ENCODE results near the gene CHCHD2. TPM values are rescaled to one million over a fixed set of nuclear protein-coding genes. Genes with fewer than 3 reads are reported as not detected.
"Not testable (repeated sequence)": the region's sequence is repeated elsewhere in the genome, so short reads cannot be mapped to it uniquely, and the experiment has no call there.

CHCHD2 gene, protein sequence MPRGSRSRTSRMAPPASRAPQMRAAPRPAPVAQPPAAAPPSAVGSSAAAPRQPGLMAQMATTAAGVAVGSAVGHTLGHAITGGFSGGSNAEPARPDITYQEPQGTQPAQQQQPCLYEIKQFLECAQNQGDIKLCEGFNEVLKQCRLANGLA
- 228 and 237 TPM in 2 replicates for total RNA-seq
- long read RNA-seq, transcript CHCHD2-201 (4 exons, 901 nt): major isoform, 181 of 187 reads
- long read RNA-seq, partial matches to known transcripts: 2 of 187 reads
- long read RNA-seq, other reads (novel, unspliced or antisense): 3 of 187 reads

DNA sequence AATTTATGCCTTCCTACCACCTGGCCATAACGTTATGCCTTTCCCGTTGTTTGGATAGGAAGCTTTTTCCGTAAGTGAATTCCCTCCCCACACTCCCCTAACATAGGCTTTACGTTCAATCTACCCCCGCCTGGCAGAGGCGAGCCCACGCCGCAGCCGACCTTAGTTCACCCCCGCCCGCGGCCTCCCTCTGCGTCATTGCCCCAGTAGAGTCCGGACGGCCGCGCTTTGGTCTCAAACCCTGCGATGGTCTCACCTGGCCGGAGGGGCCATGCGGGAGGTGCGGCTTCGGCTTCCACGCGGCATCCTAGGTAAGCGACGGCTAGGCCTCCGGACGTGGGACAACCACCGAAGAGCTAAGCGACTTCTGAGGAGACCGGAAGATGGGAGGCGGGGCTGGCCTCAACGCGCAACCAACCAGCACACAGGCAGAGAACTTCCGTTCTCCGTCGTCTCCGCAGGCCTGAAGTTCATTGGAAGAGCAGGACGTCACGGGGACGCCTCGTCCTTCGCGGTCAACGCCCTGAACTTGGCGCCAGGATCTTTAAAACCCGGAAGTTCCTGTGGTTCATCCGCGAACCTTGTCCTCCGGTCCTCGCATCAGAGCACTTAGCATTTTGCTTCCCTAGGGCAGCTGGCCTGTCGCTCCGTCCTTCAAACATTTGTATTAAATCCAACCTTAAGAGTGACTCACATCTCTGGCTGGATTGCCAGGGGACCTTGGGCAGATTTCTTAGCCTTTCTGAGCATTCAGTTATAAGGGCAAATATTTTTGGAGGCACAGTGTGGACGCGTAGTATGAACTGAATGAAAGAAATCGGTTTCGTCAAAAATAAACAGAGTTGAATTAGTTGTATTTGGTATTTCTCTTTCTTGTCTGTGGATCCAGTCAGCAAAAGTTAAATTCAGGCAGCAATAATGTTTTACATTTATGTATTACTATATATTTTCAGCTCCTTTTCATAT, at the start of gene CHCHD2:
Gene CHCHD2 (minus strand): TSS at position 369 of the 966 bp plus-strand sequence. CDS start 63 bp downstream, at position 306.
- peaks cover 23% of the 10 kb centered on the region for H3K4me1 Mint-ChIP-seq (ENCODE audit: unreplicated experiment)
- no peaks in the 10 kb centered on the region for H3K9me3 Mint-ChIP-seq (ENCODE audit: unreplicated experiment)
- DNase-seq (ENCODE audit: extremely low spot score, unreplicated experiment): peak; percentile 97
- peak within 1 kb of the TSS; percentile 96 for H3K4me3 Mint-ChIP-seq (ENCODE audit: unreplicated experiment)
- TF ChIP-seq, protein P1, sequence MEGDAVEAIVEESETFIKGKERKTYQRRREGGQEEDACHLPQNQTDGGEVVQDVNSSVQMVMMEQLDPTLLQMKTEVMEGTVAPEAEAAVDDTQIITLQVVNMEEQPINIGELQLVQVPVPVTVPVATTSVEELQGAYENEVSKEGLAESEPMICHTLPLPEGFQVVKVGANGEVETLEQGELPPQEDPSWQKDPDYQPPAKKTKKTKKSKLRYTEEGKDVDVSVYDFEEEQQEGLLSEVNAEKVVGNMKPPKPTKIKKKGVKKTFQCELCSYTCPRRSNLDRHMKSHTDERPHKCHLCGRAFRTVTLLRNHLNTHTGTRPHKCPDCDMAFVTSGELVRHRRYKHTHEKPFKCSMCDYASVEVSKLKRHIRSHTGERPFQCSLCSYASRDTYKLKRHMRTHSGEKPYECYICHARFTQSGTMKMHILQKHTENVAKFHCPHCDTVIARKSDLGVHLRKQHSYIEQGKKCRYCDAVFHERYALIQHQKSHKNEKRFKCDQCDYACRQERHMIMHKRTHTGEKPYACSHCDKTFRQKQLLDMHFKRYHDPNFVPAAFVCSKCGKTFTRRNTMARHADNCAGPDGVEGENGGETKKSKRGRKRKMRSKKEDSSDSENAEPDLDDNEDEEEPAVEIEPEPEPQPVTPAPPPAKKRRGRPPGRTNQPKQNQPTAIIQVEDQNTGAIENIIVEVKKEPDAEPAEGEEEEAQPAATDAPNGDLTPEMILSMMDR (IDR thresholded peaks at IDR 0.05): no peak
- peaks cover 10% of the 10 kb centered on the region for H3K36me3 Mint-ChIP-seq (ENCODE audit: unreplicated experiment)
- H3K27ac Mint-ChIP-seq (ENCODE audit: unreplicated experiment): peak within 1 kb of the TSS; percentile 98
- peaks cover 5% of the 10 kb centered on the region for H3K27me3 Mint-ChIP-seq (ENCODE audit: unreplicated experiment)

DNA sequence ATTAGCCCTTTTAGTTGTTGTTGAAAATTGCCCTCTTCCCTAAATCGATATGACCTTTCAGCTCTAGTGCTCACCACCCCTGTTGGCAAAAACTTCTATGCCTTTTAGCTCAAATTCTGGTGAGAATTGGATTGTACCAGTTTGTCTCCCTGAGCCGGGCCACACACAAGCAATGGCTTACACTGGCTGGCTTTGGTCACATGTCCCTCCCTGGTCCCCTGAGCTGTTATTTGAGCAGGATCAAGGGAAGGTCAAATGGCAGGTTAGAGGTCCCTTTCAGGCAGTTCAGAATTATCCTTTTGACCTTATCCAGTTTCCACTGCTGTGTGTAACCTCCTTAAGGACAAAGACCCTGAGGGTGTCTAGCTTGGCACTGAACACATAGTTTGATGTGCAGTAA, 24.8 kb upstream of the CHCHD2 start:
- H3K4me1 Mint-ChIP-seq (ENCODE audit: unreplicated experiment); H3K27me3 Mint-ChIP-seq (ENCODE audit: unreplicated experiment): not testable (repeated sequence)

DNA sequence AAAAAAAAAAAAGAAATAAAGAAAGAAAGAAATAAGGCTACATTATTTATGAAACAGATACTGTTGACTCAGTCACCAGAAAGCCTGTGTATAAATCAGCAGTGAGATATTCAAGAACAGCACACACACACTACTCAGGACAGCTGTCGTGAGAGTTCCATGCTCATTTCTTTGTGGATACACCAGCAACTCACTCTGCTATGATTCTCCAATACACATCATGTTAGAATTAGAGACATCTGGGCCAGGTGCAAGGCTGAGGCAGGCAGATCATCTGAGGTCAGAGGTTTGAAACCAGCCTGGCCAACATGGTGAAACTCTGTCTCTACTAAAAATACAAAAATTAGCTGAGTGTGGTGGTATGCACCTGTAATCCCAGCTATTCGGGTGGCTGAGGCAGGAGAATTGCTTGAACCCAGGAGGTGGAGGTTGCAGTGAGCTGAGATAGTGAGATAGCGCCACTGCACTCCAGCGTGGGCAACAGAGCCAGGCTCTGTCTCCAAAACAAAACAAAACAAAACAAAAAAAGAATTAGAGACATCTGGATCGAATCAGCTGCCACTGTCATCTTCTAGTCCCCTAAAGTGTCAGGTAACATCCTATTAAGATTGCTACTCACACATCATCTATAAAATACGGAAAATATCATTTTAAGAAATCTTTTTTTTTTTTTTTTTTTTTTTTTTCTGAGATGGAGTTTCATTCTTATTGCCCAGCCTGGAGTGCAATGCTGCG, 21.1 kb upstream of the CHCHD2 start:
- H3K27me3 Mint-ChIP-seq (ENCODE audit: unreplicated experiment): no peaks in the 10 kb centered on the region
- no peak overlapping the region for H3K27ac Mint-ChIP-seq (ENCODE audit: unreplicated experiment)
- TF ChIP-seq, protein P1 (IDR thresholded peaks at IDR 0.05): no peak
- DNase-seq (ENCODE audit: extremely low spot score, unreplicated experiment): no peak
- no peaks in the 10 kb centered on the region for H3K9me3 Mint-ChIP-seq (ENCODE audit: unreplicated experiment)
- H3K4me3 Mint-ChIP-seq (ENCODE audit: unreplicated experiment): no peak overlapping the region
- no peaks in the 10 kb centered on the region for H3K4me1 Mint-ChIP-seq (ENCODE audit: unreplicated experiment)
- H3K36me3 Mint-ChIP-seq (ENCODE audit: unreplicated experiment): no peaks in the 10 kb centered on the region

More for the DNA sequence above, 24.8 kb upstream of the CHCHD2 start:
- not testable (repeated sequence) for H3K27ac Mint-ChIP-seq (ENCODE audit: unreplicated experiment); H3K36me3 Mint-ChIP-seq (ENCODE audit: unreplicated experiment); H3K9me3 Mint-ChIP-seq (ENCODE audit: unreplicated experiment); H3K4me3 Mint-ChIP-seq (ENCODE audit: unreplicated experiment); DNase-seq (ENCODE audit: extremely low spot score, unreplicated experiment)

DNA sequence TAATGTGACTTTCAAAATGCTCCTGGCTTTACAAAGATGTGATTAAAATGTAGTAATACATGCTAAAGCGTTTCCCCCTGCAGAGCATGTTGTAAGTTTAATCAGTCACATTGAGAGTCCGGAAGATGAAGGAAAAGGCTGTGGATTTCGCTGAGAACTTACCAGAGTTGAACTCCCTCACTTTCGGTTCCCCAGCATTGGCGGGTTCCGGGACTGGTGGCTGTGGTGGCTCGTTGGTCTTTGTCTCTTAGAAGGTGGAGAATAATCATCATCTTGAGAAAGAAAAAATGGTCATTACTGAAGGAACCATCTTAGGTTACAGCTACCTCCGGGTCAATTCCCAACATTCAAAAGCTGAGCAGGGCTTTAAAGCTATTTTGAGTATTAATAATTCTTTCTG, 19.6 kb upstream of the CHCHD2 start:
- TF ChIP-seq, protein P1 (IDR thresholded peaks at IDR 0.05): no peak
- DNase-seq (ENCODE audit: extremely low spot score, unreplicated experiment): no peak
- Mint-ChIP-seq H3K36me3 (ENCODE audit: unreplicated experiment) (no peaks in the 10 kb centered on the region), H3K27ac (ENCODE audit: unreplicated experiment) (no peak overlapping the region), H3K4me3 (ENCODE audit: unreplicated experiment) (no peak overlapping the region), H3K4me1 (ENCODE audit: unreplicated experiment) (no peaks in the 10 kb centered on the region), H3K27me3 (ENCODE audit: unreplicated experiment) (no peaks in the 10 kb centered on the region), H3K9me3 (ENCODE audit: unreplicated experiment) (no peaks in the 10 kb centered on the region)

DNA sequence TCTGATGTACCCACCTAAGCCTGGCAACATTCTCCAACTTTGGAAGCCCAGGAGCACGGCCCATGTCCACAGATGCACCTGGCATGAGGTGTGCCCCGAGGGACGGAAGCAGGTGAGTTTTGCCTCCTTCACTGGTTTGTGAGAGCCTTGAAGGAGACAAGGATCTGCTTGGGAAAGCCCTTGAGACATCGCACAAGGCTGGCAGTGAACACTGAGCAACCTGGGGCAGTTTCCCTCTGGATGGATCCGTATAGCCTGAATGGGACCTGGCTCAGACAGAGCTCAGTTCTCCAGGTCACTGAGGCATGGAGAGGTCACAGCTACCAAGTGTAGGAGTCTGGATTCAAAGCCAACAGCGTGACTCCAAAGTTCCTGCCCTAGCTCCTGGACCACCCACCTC, 18.7 kb upstream of the CHCHD2 start:
- Mint-ChIP-seq H3K4me3 (ENCODE audit: unreplicated experiment) (no peak overlapping the region), H3K27ac (ENCODE audit: unreplicated experiment) (no peak overlapping the region), H3K27me3 (ENCODE audit: unreplicated experiment) (no peaks in the 10 kb centered on the region), H3K9me3 (ENCODE audit: unreplicated experiment) (no peaks in the 10 kb centered on the region), H3K4me1 (ENCODE audit: unreplicated experiment) (no peaks in the 10 kb centered on the region), H3K36me3 (ENCODE audit: unreplicated experiment) (no peaks in the 10 kb centered on the region)
- no peak for DNase-seq (ENCODE audit: extremely low spot score, unreplicated experiment)
- TF ChIP-seq, protein P1 (IDR thresholded peaks at IDR 0.05): no peak

Data from osteocyte (in vitro differentiated cells).